ENCODE measurements around the gene FOXO4.

FOXO4 gene

DNA sequence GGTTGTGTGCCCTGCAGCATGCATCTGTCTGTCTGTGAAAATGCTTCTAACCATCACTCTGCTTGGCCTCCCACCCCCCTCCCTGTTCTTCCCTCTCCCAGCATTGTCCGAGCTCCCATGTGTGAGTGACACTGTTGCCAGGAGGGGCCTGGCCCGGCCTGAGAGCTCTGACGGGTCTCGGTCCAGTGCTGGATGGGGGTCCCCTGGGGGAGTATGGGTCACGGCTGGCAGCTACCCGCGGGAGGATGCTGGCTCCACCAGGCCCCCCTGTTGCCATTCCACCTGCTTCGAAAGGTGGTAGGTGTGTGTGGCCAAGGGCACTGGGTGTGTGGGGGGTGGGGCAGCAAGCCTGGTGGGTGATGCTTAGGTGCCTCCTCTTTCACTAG, 52.6 kb downstream of the FOXO4 start:
- TF ChIP-seq, protein P1, sequence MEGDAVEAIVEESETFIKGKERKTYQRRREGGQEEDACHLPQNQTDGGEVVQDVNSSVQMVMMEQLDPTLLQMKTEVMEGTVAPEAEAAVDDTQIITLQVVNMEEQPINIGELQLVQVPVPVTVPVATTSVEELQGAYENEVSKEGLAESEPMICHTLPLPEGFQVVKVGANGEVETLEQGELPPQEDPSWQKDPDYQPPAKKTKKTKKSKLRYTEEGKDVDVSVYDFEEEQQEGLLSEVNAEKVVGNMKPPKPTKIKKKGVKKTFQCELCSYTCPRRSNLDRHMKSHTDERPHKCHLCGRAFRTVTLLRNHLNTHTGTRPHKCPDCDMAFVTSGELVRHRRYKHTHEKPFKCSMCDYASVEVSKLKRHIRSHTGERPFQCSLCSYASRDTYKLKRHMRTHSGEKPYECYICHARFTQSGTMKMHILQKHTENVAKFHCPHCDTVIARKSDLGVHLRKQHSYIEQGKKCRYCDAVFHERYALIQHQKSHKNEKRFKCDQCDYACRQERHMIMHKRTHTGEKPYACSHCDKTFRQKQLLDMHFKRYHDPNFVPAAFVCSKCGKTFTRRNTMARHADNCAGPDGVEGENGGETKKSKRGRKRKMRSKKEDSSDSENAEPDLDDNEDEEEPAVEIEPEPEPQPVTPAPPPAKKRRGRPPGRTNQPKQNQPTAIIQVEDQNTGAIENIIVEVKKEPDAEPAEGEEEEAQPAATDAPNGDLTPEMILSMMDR (IDR thresholded peaks at IDR 0.05; ENCODE audit: low read depth, low read length): no peak
- in situ Hi-C loops (cut with HindIII; ENCODE audit: low sequenced_read_pairs): no loop called here
- DNase-seq (ENCODE audit: low read depth, low spot score): no peak
- H3K4me3 ChIP-seq (ENCODE audit: low read depth, low read length): no peak overlapping the region

DNA sequence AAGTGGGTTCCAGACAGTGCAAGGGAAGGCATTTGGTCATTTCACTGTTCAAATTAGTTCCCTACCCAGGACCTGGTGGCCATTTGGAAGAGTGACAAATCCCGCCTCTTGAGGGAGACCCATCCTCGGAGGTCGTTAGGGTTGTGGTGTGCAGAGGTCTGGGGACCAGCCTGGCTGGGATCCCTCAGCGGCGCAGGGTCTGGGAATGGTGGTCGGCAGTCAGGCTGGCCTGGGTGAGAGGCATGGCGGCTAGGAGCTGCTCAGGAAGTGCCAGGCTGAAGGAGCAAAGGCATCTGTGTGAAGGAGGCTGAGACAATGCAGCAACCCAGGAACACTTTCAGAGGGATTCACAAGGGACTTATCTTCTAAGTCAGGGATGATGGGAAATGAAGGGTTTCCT, 55.7 kb downstream of the FOXO4 start:
- TF ChIP-seq, protein P1 (IDR thresholded peaks at IDR 0.05; ENCODE audit: low read depth, low read length): no peak
- DNase-seq (ENCODE audit: low read depth, low spot score): no peak
- H3K4me3 ChIP-seq (ENCODE audit: low read depth, low read length): no peak overlapping the region
- in situ Hi-C loops (cut with HindIII; ENCODE audit: low sequenced_read_pairs): no loop called here
